ENCODE measurements around the gene HESX1. TPM values are rescaled to one million over a fixed set of nuclear protein-coding genes. Genes with fewer than 3 reads are reported as not detected.

HESX1 gene
- total and polyA plus RNA-seq, 9 of the 15 experiments (the other 6 are each of a cell fraction or from before 2014, with no cell fraction given), result 0.16 to 1.2 (median 0.76) TPM

- TF ChIP-seq CAMTA2 (CRISPR knock-in tag; conservative IDR thresholded peaks at IDR 0.05) (no peak), RAD21 (CRISPR knock-in tag; conservative IDR thresholded peaks at IDR 0.05 in 1 of 2, IDR thresholded peaks at IDR 0.05 in 1 of 2) (peak; percentile 71 to 77), PHB2 (IDR thresholded peaks at IDR 0.05; ENCODE audit: low read depth) (no peak), PREB (CRISPR knock-in tag; IDR thresholded peaks at IDR 0.05) (no peak), CTCFL (IDR thresholded peaks at IDR 0.05; ENCODE audit: borderline replicate concordance, insufficient read depth, low read depth, low read length, poor library complexity, severe bottlenecking) (no peak), NRF1 (conservative IDR thresholded peaks at IDR 0.05 in 1 of 2, IDR thresholded peaks at IDR 0.05 in 1 of 2) (peak; percentile 46 to 62), STAG1 (CRISPR knock-in tag; IDR thresholded peaks at IDR 0.05; ENCODE audit: borderline replicate concordance) (peak; percentile 68; the same call in 1 of the 2 replicates), SREBF2 (CRISPR knock-in tag; IDR thresholded peaks at IDR 0.05) (no peak), TOE1 (IDR thresholded peaks at IDR 0.05; ENCODE audit: borderline replicate concordance) (no peak), TOE1 (CRISPR knock-in tag; IDR thresholded peaks at IDR 0.05; ENCODE audit: borderline replicate concordance, low read depth) (no peak), NFIX (CRISPR knock-in tag; IDR thresholded peaks at IDR 0.05; ENCODE audit: low read depth) (no peak), ZBTB33 (CRISPR knock-in tag; IDR thresholded peaks at IDR 0.05) (no peak)
- TF ChIP-seq, protein P1, sequence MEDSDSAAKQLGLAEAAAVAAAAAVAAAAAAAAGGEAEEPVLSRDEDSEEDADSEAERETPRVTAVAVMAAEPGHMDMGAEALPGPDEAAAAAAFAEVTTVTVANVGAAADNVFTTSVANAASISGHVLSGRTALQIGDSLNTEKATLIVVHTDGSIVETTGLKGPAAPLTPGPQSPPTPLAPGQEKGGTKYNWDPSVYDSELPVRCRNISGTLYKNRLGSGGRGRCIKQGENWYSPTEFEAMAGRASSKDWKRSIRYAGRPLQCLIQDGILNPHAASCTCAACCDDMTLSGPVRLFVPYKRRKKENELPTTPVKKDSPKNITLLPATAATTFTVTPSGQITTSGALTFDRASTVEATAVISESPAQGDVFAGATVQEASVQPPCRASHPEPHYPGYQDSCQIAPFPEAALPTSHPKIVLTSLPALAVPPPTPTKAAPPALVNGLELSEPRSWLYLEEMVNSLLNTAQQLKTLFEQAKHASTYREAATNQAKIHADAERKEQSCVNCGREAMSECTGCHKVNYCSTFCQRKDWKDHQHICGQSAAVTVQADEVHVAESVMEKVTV (CRISPR knock-in tag; IDR thresholded peaks at IDR 0.05), result peak; percentile 49; the same call in 1 of the 2 replicates
- TF ChIP-seq, protein P2, sequence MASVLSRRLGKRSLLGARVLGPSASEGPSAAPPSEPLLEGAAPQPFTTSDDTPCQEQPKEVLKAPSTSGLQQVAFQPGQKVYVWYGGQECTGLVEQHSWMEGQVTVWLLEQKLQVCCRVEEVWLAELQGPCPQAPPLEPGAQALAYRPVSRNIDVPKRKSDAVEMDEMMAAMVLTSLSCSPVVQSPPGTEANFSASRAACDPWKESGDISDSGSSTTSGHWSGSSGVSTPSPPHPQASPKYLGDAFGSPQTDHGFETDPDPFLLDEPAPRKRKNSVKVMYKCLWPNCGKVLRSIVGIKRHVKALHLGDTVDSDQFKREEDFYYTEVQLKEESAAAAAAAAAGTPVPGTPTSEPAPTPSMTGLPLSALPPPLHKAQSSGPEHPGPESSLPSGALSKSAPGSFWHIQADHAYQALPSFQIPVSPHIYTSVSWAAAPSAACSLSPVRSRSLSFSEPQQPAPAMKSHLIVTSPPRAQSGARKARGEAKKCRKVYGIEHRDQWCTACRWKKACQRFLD (CRISPR knock-in tag; IDR thresholded peaks at IDR 0.05), result no peak
Observed at GRCh38 chr3:57169872-57170623, 29.7 kb downstream of the HESX1 start (continued).
